ENCODE results near the gene BAAT. TPM values are rescaled to one million over a fixed set of nuclear protein-coding genes. Genes with fewer than 3 reads are reported as not detected.

The BAAT gene
- total and polyA plus RNA-seq, 2 of the 13 experiments (the other 11 are each of a cell fraction or from before 2014, with no cell fraction given): 0.71 to 7.9 TPM

DNA sequence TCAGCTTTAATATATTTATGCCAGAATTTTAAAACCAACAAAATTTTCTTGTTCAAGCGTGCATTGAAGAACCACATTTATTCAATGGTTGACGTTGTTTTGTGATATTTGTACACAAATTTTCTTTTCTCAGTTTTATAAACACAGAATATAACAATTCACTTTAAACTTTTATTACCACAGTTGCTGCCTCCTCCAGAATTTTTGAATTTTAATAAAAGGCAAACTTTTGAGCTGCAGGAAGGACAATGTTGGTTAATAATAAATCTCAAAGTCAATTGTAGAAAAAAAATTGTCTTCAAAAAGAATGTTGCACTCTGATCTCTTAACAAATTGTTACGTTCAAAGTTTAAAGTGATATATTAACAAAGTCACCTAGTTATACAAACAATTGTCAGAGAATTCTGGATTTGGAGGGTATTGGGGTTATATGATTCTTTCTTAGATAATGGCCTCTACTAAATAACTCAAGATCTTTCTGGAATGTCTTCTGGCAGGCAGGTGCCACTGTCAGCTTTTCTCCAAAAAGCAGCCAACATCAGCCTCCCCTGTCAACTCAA lies 60.5 kb downstream of the BAAT start (continued):
- no peak for TF ChIP-seq FIP1L1 (IDR thresholded peaks at IDR 0.05; ENCODE audit: borderline replicate concordance, insufficient read depth, low read depth, low read length)
- TF ChIP-seq, protein P1, sequence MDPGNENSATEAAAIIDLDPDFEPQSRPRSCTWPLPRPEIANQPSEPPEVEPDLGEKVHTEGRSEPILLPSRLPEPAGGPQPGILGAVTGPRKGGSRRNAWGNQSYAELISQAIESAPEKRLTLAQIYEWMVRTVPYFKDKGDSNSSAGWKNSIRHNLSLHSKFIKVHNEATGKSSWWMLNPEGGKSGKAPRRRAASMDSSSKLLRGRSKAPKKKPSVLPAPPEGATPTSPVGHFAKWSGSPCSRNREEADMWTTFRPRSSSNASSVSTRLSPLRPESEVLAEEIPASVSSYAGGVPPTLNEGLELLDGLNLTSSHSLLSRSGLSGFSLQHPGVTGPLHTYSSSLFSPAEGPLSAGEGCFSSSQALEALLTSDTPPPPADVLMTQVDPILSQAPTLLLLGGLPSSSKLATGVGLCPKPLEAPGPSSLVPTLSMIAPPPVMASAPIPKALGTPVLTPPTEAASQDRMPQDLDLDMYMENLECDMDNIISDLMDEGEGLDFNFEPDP (CRISPR knock-in tag; conservative IDR thresholded peaks at IDR 0.05): no peak
- no peak for TF ChIP-seq PLSCR1 (CRISPR knock-in tag; IDR thresholded peaks at IDR 0.05; ENCODE audit: borderline replicate concordance)
- TF ChIP-seq ZSCAN9 (CRISPR knock-in tag; IDR thresholded peaks at IDR 0.05; ENCODE audit: borderline replicate concordance): peak; percentile 33
- no peak for TF ChIP-seq REL (CRISPR knock-in tag; conservative IDR thresholded peaks at IDR 0.05)
- no peak for TF ChIP-seq JUNB (CRISPR knock-in tag; IDR thresholded peaks at IDR 0.05; ENCODE audit: borderline replicate concordance)
- peak; percentile 83; the same call in 1 of the 2 replicates for TF ChIP-seq CHD4 (IDR thresholded peaks at IDR 0.05; ENCODE audit: borderline replicate concordance, low read length)
- 0 out of 2 replicates have a peak, but pooled peaks have one; percentile 18 for TF ChIP-seq ZNF652 (CRISPR knock-in tag; IDR thresholded peaks at IDR 0.05; ENCODE audit: borderline replicate concordance, low read depth)
- TF ChIP-seq, protein P2, sequence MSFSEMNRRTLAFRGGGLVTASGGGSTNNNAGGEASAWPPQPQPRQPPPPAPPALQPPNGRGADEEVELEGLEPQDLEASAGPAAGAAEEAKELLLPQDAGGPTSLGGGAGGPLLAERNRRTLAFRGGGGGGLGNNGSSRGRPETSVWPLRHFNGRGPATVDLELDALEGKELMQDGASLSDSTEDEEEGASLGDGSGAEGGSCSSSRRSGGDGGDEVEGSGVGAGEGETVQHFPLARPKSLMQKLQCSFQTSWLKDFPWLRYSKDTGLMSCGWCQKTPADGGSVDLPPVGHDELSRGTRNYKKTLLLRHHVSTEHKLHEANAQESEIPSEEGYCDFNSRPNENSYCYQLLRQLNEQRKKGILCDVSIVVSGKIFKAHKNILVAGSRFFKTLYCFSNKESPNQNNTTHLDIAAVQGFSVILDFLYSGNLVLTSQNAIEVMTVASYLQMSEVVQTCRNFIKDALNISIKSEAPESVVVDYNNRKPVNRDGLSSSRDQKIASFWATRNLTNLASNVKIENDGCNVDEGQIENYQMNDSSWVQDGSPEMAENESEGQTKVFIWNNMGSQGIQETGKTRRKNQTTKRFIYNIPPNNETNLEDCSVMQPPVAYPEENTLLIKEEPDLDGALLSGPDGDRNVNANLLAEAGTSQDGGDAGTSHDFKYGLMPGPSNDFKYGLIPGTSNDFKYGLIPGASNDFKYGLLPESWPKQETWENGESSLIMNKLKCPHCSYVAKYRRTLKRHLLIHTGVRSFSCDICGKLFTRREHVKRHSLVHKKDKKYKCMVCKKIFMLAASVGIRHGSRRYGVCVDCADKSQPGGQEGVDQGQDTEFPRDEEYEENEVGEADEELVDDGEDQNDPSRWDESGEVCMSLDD (CRISPR knock-in tag; IDR thresholded peaks at IDR 0.05; ENCODE audit: borderline replicate concordance): no peak
- no peak for TF ChIP-seq NCOA5 (CRISPR knock-in tag; IDR thresholded peaks at IDR 0.05)
- peak; percentile 80 for TF ChIP-seq TFE3 (CRISPR knock-in tag; IDR thresholded peaks at IDR 0.05)
- peak; percentile 13; the same call in 1 of the 2 replicates for TF ChIP-seq SAP130 (CRISPR knock-in tag; IDR thresholded peaks at IDR 0.05; ENCODE audit: low read depth)
- peak; percentile 97 for TF ChIP-seq KDM6A (CRISPR knock-in tag; IDR thresholded peaks at IDR 0.05; ENCODE audit: low read depth)
- peak; percentile 39; the same call in 1 of the 2 replicates for TF ChIP-seq ZNF614 (CRISPR knock-in tag; IDR thresholded peaks at IDR 0.05; ENCODE audit: borderline replicate concordance)
- TF ChIP-seq DMAP1 (CRISPR knock-in tag; IDR thresholded peaks at IDR 0.05): 0 out of 2 replicates have a peak, but pooled peaks have one; percentile 8
- TF ChIP-seq ZNF749 (CRISPR knock-in tag; IDR thresholded peaks at IDR 0.05; ENCODE audit: borderline replicate concordance): 0 out of 2 replicates have a peak, but pooled peaks have one; percentile 18
- TF ChIP-seq, protein P3, sequence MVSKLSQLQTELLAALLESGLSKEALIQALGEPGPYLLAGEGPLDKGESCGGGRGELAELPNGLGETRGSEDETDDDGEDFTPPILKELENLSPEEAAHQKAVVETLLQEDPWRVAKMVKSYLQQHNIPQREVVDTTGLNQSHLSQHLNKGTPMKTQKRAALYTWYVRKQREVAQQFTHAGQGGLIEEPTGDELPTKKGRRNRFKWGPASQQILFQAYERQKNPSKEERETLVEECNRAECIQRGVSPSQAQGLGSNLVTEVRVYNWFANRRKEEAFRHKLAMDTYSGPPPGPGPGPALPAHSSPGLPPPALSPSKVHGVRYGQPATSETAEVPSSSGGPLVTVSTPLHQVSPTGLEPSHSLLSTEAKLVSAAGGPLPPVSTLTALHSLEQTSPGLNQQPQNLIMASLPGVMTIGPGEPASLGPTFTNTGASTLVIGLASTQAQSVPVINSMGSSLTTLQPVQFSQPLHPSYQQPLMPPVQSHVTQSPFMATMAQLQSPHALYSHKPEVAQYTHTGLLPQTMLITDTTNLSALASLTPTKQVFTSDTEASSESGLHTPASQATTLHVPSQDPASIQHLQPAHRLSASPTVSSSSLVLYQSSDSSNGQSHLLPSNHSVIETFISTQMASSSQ (IDR thresholded peaks at IDR 0.05; ENCODE audit: low read depth): peak; percentile 97
- TF ChIP-seq, protein P3 (CRISPR knock-in tag; IDR thresholded peaks at IDR 0.05; ENCODE audit: borderline replicate concordance): peak; percentile 93; the same call in 1 of the 2 replicates

Measured in HepG2 (cell line).